Measurements from ENCODE around the gene RHBDL1. TPM values are rescaled to one million over a fixed set of nuclear protein-coding genes. Genes with fewer than 3 reads are reported as not detected.

RHBDL1 gene
- total and polyA plus RNA-seq, 10 of the 15 experiments (the other 5 are each of a cell fraction or from before 2014, with no cell fraction given): 0.04 to 1.3 (median 0.65) TPM; not detected in 5

GRCh38 chr16:641326-642188, 33.9 kb upstream of the RHBDL1 start, which contains the start of gene MCRIP2 (continued):
- TF ChIP-seq FOXM1 (IDR thresholded peaks at IDR 0.05; ENCODE audit: low read depth, low read length) (no peak), USF1 (IDR thresholded peaks at IDR 0.05; ENCODE audit: borderline replicate concordance, extremely low read length, insufficient read depth, low read depth, low read length) (no peak), KDM1A (IDR thresholded peaks at IDR 0.05; ENCODE audit: borderline replicate concordance) (no peak), CBX3 (IDR thresholded peaks at IDR 0.05; ENCODE audit: borderline replicate concordance, low read depth) (no peak), SMC3 (IDR thresholded peaks at IDR 0.05; ENCODE audit: borderline replicate concordance, low read length) (no peak), GATAD2B (conservative IDR thresholded peaks at IDR 0.05; ENCODE audit: low read depth) (peak; percentile 93; the same call in 1 of the 2 replicates), SREBF1 (IDR thresholded peaks at IDR 0.05; ENCODE audit: low read length) (no peak), TCF12 (IDR thresholded peaks at IDR 0.05; ENCODE audit: low read depth, low read length) (0 out of 2 replicates have a peak, but pooled peaks have one; percentile 2), EGR1 (IDR thresholded peaks at IDR 0.05; ENCODE audit: borderline replicate concordance in 1 of 2, low read depth in 2 of 2, low read length in 2 of 2) (peak; percentile 33 to 96), RUNX3 (IDR thresholded peaks at IDR 0.05; ENCODE audit: low read length) (no peak), PML (IDR thresholded peaks at IDR 0.05; ENCODE audit: low read length) (no peak), ZNF24 (IDR thresholded peaks at IDR 0.05) (no peak), MEF2A (IDR thresholded peaks at IDR 0.05; ENCODE audit: insufficient read depth, low read depth, low read length) (no peak), POLR2AphosphoS2 (IDR thresholded peaks at IDR 0.05; ENCODE audit: low read depth, low read length) (peak; percentile 78; the same call in 1 of the 2 replicates), CBFB (IDR thresholded peaks at IDR 0.05; ENCODE audit: low read depth) (no peak), E2F8 (IDR thresholded peaks at IDR 0.05; ENCODE audit: low read depth, partially characterized antibody) (no peak), MTA3 (IDR thresholded peaks at IDR 0.05; ENCODE audit: borderline replicate concordance, low read length) (no peak), ATF2 (IDR thresholded peaks at IDR 0.05; ENCODE audit: low read length) (no peak), IKZF1 (conservative IDR thresholded peaks at IDR 0.05) (peak; percentile 63), SUZ12 (IDR thresholded peaks at IDR 0.05; ENCODE audit: unreplicated experiment) (no peak), EED (IDR thresholded peaks at IDR 0.05; ENCODE audit: low read depth) (no peak), STAT3 (IDR thresholded peaks at IDR 0.05; ENCODE audit: low read depth, low read length) (no peak), ZBED1 (IDR thresholded peaks at IDR 0.05; ENCODE audit: borderline replicate concordance) (no peak)
